Muscle layer of colon (tissue), 2 donors: ENCODE data around the gene VPS4A.
A peak's percentile ranks its signal among the peaks of the same experiment; 100 is the strongest.

Experiments used
- H3K27ac ChIP-seq: one replicate; pipeline ENCODE4 v1.7.0; 2013; ENCODE audit warnings: low read depth, mild to moderate bottlenecking, low read length, moderate library complexity
- H3K27me3 ChIP-seq, 2 donors: one replicate each; pipeline ENCODE4 v1.7.0; 2013; ENCODE audit warnings: low read length in 2 of 2, mild to moderate bottlenecking in 2 of 2; ENCODE audit not compliant: insufficient read depth in 2 of 2, control insufficient read depth in 1 of 2
- H3K36me3 ChIP-seq: one replicate; pipeline ENCODE4 v1.7.0; 2013; ENCODE audit warnings: mild to moderate bottlenecking, low read length; ENCODE audit not compliant: insufficient read depth
- H3K4me1 ChIP-seq: one replicate; pipeline ENCODE4 v1.7.0; 2013; ENCODE audit warnings: mild to moderate bottlenecking, low read length; ENCODE audit not compliant: insufficient read depth
- H3K4me3 ChIP-seq, 2 donors: one replicate each; pipeline ENCODE4 v1.7.0; 2013; ENCODE audit warnings: low read length in 2 of 2, low read depth in 1 of 2, mild to moderate bottlenecking in 1 of 2, moderate library complexity in 1 of 2
- H3K9ac ChIP-seq: one replicate; pipeline ENCODE4 v1.7.0; 2013; ENCODE audit warnings: low read length
- H3K9me3 ChIP-seq: one replicate; pipeline ENCODE4 v1.7.0; 2013; ENCODE audit warnings: mild to moderate bottlenecking, low read length
- donor health status: abdominal sarcoma.
- donor health status: Adenocarcinoma of cecum.

The VPS4A gene

GRCh38 chr16:69329369-69330285 lies 18.5 kb downstream of the VPS4A start:
- Histone ChIP-seq H3K27ac (peak overlapping the region; percentile 40), H3K27me3 (no peaks in the 10 kb centered on the region), H3K36me3 (peaks cover 50% of the 10 kb centered on the region), H3K9ac (no peak overlapping the region), H3K9me3 (no peaks in the 10 kb centered on the region), H3K4me1 (peaks cover 37% of the 10 kb centered on the region), H3K4me3 (peak overlapping the region; percentile 77 to 79)

GRCh38 chr16:69330286-69331109 lies 19.3 kb downstream of the VPS4A start, which contains the start of gene PDF:
TSS of gene PDF (minus strand) at chr16:69330588. CDS start at chr16:69330570, 18 bp downstream.
- peaks cover 53% of the 10 kb centered on the region for H3K36me3 ChIP-seq
- H3K4me3 ChIP-seq: peak within 1 kb of the TSS; percentile 77 to 79
- peaks cover 37% of the 10 kb centered on the region for H3K4me1 ChIP-seq

GRCh38 chr16:69334696-69335095 lies 23.5 kb downstream of the VPS4A start:
- peaks cover 26% of the 10 kb centered on the region for H3K4me1 ChIP-seq
- no peak overlapping the region for H3K27ac ChIP-seq
- peaks cover 45% of the 10 kb centered on the region for H3K36me3 ChIP-seq
- H3K9ac ChIP-seq: no peak overlapping the region
- H3K27me3 ChIP-seq: no peaks in the 10 kb centered on the region
- H3K9me3 ChIP-seq: no peaks in the 10 kb centered on the region
- no peak overlapping the region for H3K4me3 ChIP-seq

More at GRCh38 chr16:69330286-69331109, 19.3 kb downstream of the VPS4A start, which contains the start of gene PDF:
- H3K9me3 ChIP-seq: no peaks in the 10 kb centered on the region
- peak within 1 kb of the TSS; percentile 98 for H3K27ac ChIP-seq
- H3K9ac ChIP-seq: peak within 1 kb of the TSS; percentile 46
- H3K27me3 ChIP-seq: no peaks in the 10 kb centered on the region

- H3K36me3 ChIP-seq: peaks cover 40% of the 10 kb centered on the region
- H3K27ac ChIP-seq: peak overlapping the region; percentile 96
- H3K27me3 ChIP-seq: no peaks in the 10 kb centered on the region
- no peaks in the 10 kb centered on the region for H3K9me3 ChIP-seq
- peak overlapping the region; percentile 80 to 84 for H3K4me3 ChIP-seq
- H3K4me1 ChIP-seq: peaks cover 22% of the 10 kb centered on the region
- peak overlapping the region; percentile 69 for H3K9ac ChIP-seq
Measured at GRCh38 chr16:69338557-69339288, 27.6 kb downstream of the VPS4A start.

- Histone ChIP-seq H3K4me1 (peaks cover 20% of the 10 kb centered on the region), H3K9me3 (no peaks in the 10 kb centered on the region), H3K4me3 (peak within 1 kb of the TSS; percentile 80 to 84), H3K27ac (peak within 1 kb of the TSS; percentile 96), H3K27me3 (no peaks in the 10 kb centered on the region), H3K9ac (peak within 1 kb of the TSS; percentile 69), H3K36me3 (peaks cover 37% of the 10 kb centered on the region)
Measured at GRCh38 chr16:69339289-69340094, 28.3 kb downstream of the VPS4A start, which contains the start of the genes COG8 and NIP7. TSS of gene COG8 (minus strand) at chr16:69339564. CDS start at chr16:69339552, 12 bp downstream. TSS of gene NIP7 (plus strand) at chr16:69339772. CDS start at chr16:69339830, 58 bp downstream.

GRCh38 chr16:69340095-69340644 lies 29.0 kb downstream of the VPS4A start:
- H3K4me3 ChIP-seq: peak overlapping the region; percentile 80 to 84
- peak overlapping the region; percentile 96 for H3K27ac ChIP-seq
- no peaks in the 10 kb centered on the region for H3K9me3 ChIP-seq
- peaks cover 30% of the 10 kb centered on the region for H3K36me3 ChIP-seq
- peaks cover 20% of the 10 kb centered on the region for H3K4me1 ChIP-seq
- no peaks in the 10 kb centered on the region for H3K27me3 ChIP-seq
- peak overlapping the region; percentile 69 for H3K9ac ChIP-seq

- no peak overlapping the region for H3K27ac ChIP-seq
- no peak overlapping the region for H3K4me3 ChIP-seq
- H3K36me3 ChIP-seq: peaks cover 19% of the 10 kb centered on the region
- no peaks in the 10 kb centered on the region for H3K9me3 ChIP-seq
- no peak overlapping the region for H3K9ac ChIP-seq
- peaks cover 9% of the 10 kb centered on the region for H3K4me1 ChIP-seq
- no peaks in the 10 kb centered on the region for H3K27me3 ChIP-seq
Measured at GRCh38 chr16:69344171-69344570, 33.0 kb downstream of the VPS4A start.

- Histone ChIP-seq H3K36me3 (peaks cover 25% of the 10 kb centered on the region), H3K27me3 (no peaks in the 10 kb centered on the region), H3K9me3 (no peaks in the 10 kb centered on the region), H3K27ac (no peak overlapping the region), H3K9ac (no peak overlapping the region), H3K4me3 (no peak overlapping the region), H3K4me1 (peaks cover under 1% of the 10 kb centered on the region)
Measured at GRCh38 chr16:69345923-69346322, 34.8 kb downstream of the VPS4A start.

- H3K4me3 ChIP-seq: no peak overlapping the region
- H3K4me1 ChIP-seq: no peaks in the 10 kb centered on the region
- no peak overlapping the region for H3K9ac ChIP-seq
- no peak overlapping the region for H3K27ac ChIP-seq
- H3K27me3 ChIP-seq: no peaks in the 10 kb centered on the region
- no peaks in the 10 kb centered on the region for H3K9me3 ChIP-seq
- H3K36me3 ChIP-seq: peaks cover 18% of the 10 kb centered on the region
Measured at GRCh38 chr16:69346683-69347082, 35.5 kb downstream of the VPS4A start.

GRCh38 chr16:69348222-69348621 lies 37.1 kb downstream of the VPS4A start:
- Histone ChIP-seq H3K36me3 (peaks cover 17% of the 10 kb centered on the region), H3K27ac (no peak overlapping the region), H3K4me3 (no peak overlapping the region), H3K27me3 (no peaks in the 10 kb centered on the region), H3K9me3 (no peaks in the 10 kb centered on the region), H3K4me1 (no peaks in the 10 kb centered on the region), H3K9ac (no peak overlapping the region)
